ENCODE data around the gene SYNDIG1.
"Not testable (repeated sequence)": the region's sequence is repeated elsewhere in the genome, so short reads cannot be mapped to it uniquely, and the experiment has no call there.

SYNDIG1 gene

DNA sequence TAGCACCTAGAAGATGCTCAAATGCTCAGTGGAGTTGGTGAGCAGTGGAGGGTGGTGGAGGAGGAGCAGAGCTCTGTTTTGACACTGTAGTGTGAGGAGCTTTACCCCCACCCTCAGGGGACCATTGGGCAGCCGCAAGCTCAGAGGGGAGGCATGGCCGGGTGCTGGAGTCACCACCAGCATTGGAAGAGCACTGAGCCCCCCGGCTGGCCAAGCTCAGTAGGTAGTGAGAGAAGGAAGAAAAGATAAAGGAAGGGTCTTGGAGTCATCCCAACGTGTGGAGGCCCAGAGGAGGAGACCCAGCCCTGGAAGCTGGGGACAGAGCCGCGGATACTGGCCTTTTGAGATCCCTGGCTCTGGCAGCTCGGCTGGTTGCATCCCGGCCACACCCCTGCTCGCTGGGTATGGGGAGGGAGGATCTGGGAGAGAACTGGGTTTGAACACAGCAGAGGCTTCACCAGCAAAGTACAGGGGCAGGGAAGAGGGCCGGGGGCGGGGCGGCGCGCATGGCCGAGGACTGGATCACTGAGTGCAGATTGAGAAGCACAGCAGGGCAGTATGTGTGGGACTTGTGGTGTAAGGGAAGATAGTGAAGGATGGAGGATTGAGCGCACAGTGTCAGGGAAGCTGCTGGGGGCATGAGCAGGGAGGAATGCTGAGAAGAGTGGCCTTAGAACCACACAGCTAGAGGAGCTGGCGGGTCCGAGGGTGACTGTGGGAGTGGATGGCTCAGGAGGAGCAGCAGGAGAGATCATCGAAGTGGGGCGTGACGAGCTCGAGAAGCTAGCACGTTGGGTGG is 24.4 kb downstream of the SYNDIG1 start:
- no peak for DNase-seq

DNA sequence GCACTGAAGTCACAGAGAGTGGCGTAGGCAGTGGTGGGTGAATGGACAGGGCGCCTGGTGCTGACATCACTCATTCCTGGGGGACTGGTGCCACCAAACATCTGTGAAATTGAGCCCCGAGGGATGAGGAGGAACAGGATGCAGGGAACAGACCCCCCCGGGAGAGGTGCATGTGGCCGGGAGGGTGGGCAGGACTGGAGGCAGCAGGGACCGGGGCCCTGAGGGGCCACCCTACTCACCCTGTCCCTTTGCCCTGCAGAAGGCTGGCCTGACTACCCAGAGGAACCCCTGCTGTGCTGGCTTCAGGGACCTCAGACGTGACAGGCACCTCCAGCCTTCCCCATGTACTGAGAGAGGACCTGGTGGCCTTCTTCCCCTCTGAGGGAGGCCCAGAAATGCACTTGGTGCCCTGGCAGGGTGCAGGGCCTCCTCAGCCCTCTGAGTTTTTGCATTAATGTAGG is 25.1 kb downstream of the SYNDIG1 start:
- no peak for DNase-seq

DNA sequence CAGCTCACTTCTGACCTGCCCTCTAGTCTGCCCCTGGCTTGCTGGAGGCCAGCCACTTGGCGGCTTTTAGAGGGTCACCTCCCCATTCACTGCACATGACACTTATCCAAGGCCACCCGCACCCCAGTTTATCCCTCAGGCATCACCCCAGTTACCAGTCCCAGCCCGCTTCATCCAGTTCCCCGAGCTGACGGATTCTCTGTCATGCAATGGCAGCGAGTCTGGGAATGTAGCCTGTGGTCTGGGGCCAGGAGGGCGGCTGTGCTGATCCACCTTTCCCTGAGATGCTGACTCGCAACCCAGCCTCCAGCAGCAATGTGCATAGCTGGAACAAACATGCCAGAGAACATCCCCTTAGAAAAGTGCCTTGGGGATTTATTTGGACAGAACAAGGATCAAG is 25.8 kb downstream of the SYNDIG1 start:
- DNase-seq: no peak

DNA sequence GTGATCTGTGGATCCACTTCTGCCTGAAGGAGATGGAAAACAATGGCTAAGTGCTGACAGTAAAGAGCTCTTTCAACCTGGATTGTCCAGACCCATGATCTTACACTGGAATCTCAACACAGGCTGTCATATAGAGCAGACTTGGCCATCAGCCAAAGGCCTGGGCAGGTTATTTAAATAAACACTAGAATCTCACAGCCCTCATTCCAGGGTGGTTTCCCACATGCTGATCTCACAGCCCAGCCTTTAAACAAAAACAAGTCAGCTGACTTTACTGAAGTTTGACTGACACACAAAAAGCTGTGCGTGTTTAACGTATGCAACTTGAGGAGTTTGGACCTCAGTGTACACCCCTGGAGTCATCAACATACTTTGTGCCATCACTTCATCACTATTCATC is 28.4 kb downstream of the SYNDIG1 start:
- DNase-seq: peak; percentile 84 to 86

DNA sequence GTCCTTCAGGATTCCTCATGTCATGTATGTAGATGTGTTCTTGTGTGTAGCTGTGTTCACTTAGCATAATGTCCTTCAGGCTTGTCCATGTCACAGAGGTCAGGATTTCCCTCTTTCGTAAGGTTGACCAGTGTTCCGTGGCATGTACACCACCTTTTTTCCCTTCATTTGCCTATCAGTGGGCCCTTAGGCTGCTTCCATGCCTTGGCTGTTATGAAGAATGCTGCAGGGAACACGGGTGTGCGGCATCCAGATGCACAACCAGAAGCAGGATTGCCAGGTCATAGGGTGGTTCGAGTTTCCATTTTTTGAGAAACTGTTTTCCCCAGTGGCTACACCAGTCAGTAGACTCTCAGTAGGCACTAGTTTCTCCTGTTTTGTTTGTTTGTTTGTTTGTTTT is 29.2 kb downstream of the SYNDIG1 start:
- no peak for DNase-seq

DNA sequence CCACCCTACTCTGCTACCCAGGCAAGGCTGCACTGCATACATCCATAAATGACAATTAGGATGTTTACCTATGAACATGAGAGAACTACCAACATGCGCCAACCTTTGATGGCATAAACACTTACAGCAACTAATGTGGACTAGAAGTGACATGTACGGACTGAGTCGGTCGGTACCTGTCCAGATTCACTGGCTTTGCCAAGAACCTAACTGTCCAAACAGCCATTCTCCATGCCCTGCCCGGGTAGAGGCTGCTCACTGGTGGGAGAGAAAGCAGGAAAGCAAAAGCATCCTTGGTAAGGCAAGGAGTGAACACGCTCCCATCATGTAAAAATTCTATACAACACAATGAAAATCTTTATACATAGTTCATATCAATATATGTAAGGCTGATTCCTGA is 30.0 kb downstream of the SYNDIG1 start:
- no peak for DNase-seq

DNA sequence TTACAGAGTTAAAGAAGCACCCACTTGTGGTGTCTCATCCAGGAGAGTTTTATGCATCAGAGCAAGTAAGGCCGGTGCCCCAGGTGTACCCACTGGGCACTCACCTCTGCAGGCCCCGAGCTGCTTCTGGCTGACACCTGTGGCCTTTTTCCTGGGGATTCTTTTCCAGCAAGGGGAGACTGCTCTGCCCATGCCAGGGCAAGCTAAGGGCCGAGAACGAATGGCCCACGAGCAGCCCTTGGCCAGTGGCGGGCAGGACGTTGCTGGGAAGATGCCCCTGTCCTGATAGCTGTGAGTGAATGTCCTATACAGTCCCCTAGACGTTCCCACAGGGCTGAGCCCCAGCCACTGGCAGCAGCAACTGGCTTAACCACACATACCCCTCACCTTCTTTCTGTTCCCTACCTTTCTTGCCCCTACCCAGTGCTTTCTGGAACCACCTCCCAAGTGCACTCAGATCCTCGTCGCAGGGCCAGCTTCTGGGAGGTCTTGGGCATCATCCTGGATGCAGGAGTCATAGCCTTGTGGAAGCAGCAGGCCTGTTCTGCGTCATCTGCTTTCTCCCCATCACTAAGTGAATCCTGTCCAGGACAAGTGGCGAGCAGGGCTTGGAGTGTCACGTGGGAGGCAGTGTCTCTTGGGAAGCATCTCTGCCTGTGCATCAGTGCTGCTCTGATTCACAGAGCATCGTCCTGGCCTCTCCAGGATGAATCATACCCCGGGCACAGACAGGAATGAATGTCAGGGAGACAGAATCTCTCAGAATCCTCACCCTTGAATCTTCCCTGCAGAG is 32.5 kb downstream of the SYNDIG1 start:
- no peak for DNase-seq

DNA sequence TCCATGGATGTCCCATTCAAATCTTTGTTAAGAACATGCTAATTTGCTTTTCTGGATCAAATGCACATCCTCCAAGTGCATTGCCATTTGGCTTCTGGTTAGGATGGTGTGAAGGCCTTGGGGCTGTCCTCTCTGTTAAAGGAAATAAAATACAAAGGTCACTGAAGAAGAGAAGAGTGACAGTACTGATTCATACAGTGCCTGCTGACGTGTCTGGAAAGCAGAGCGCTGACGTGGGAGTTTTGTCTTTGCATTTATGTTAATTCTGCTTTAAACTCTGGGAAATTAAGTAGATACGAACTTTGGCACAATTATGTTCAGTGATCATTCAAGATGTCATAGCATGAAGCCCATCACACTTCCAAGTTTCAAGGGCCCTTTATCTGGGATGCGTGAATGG is 33.2 kb downstream of the SYNDIG1 start:
- DNase-seq: no peak

DNA sequence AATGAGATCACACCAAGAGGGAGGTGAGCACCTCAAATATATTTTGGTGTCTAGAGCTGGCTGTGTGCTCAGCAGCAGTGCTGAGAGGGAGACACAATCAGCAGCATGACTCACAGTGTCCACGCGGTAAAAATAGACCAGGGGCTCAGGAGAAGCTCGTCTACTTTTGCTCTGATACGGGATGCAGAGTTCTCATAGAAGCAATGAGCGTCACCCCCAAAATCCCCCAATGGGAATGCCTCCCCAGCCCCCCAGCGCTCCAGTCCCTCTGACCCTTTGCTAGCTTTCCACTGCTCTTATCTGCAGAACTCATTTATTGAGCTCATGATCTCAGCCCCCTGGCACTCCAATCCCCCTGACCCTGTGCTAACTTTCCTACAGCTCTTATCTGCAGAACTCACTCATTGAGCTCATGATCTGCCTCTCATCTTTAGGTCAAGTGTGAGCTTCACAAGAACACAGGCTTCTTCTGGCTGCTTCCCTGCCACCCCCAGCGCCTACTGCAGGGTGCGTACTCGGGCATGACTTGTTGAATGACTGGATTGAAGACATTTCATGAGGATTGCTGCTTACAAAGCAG is 34.0 kb downstream of the SYNDIG1 start:
- no peak for DNase-seq

DNA sequence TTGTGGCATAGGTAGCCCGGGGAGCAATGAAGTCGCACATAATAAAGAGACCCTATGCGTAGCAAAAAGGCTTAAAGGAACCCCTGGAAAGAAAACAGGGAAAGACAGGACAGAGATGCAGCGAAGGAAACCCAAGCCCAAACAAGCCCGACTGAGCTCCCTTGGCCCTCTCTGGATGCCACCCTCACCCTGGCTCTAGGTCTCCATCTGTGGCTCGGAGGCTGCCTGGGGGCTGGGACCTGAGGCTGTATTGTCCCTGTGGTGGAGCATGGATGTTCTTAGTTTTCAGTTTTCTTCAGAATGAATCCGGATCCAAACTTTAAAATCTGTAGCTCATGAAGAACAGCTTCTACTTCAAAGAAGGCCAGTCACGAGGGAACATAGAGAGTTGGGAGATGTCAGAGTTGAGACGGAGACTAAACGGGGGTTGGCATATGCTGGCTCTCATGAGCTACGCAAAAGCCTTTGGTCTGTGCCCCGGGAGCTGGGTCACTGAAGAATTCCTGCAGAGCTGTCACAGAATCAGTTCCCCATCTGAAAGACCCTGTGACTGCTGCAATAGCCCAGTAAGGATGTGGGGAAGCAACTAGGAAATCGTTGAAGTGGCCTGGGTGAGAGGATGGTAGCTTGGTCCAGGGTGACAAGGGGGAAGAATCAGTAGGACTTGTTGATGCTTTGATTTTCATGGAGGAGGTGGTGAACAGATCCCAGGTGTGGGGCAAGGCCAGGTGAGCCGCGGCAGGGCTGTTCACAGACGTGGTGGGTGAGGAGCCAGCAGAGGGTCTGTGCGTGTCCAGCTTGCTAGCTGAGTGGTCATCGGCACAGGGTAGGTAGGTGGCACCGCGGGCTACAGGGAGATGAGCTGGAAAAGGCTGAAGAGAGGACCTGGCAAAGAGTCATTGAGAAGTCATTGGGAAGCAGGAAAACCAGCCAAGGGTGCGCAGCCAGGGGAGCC is 35.2 kb downstream of the SYNDIG1 start:
- DNase-seq: no peak

DNA sequence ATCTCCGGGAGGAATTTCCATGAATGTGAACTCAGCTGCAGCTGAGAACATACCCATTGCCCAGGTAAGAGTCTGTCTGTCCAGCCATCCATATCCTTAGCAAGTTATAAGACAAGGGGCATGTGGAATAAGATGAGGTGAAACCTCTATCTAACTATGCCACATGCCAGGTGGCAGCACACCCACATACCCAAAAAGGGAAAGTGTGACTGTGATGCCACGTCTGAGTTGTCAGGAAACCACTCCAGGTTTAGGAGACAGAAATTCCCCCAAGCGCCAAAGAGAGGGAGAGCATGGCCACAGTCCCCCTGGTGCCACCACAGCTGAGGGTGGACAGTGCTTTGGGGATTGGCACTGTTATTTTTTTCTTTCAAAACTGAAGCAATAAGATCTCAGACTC is 36.7 kb downstream of the SYNDIG1 start:
- no peak for DNase-seq

DNA sequence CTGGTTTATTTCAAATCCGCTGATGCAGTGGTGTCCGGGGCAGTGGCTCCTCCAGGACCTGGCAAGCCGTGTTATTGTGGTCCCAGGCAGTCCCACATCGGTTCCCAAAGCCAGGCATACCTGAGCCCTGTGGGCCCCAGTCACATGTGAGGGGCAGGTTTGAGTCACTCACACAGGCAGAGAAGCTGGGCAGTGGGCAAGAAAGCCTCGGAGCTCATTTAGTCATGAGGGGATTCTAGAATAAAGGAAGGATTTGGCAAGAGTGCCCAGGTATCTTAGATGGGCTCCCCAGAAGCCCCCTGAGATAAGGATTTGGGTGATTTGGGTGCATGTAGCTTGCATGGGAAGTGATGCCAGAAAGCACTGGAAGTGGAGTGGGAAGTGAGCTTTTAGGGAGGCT is 37.3 kb downstream of the SYNDIG1 start:
- DNase-seq: no peak

DNA sequence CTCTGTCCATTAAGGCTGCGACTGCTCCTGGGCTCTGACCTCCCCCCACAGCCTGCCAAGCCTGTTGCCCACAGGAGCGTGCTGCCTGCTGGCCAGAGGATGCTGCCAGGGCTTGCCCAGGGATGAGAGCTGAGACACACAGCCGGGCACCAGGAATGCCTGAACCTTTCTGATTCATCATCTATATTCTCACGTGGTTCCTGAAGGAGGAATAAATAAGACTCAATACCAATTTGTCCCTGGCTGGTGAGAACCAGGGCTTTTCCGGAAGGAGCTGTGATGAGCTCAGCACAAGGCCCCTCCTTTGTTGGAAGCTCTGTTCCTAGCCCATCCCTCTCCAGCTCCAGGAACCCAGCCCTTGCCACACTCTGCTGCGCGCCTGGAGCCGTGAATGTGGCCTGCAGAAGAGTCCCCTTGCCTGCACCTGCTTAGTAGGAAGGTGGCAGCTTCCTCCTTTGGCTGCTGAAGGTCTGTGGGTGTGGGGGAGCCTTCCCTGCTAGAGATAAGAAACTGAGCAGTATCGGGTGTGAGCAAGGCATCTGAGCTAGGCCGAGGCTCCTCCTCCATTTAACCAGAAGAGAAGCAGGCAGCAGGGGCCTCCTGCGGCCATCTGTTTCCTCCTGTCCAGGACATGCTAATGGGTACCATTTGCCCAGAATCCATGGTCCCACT is 37.9 kb downstream of the SYNDIG1 start:
- DNase-seq: no peak

DNA sequence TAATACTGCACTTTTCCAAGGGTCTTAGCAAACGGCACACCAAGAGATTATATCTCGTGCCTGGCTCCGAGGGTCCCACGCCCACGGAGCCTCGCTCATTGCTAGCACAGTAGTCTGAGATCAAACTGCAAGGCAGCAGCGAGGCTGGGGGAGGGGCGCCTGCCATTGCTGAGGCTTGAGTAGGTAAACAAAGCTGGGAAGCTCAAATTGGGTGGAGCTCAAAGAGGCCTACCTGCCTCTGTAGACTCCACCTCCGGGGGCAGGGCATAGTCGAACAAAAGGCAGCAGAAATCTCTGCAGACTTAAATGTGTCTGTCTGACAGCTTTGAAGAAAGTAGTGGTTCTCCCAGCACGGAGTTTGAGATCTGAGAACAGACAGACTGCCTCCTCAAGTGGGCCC is 43.0 kb downstream of the SYNDIG1 start:
- DNase-seq: not testable (repeated sequence)

DNA sequence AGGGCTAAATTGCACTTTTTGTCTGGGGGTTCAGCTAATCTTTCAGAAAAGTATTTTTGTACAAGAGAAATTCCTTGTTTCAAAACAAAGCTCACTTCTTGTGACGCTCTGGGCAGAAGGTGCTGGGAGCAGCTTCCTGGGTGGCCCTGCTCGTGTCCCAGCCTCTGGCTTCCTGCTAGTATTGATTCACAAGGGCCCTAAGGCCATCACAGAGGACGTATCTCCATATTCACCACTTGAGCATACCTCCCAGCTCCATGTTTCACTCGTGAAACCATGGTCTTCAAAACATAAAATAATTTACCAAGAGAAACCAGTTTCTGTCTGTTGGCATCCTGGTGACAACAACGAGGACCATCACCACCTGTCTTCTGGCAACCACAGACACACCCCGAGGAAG is 49.1 kb downstream of the SYNDIG1 start:
- no peak for DNase-seq

DNA sequence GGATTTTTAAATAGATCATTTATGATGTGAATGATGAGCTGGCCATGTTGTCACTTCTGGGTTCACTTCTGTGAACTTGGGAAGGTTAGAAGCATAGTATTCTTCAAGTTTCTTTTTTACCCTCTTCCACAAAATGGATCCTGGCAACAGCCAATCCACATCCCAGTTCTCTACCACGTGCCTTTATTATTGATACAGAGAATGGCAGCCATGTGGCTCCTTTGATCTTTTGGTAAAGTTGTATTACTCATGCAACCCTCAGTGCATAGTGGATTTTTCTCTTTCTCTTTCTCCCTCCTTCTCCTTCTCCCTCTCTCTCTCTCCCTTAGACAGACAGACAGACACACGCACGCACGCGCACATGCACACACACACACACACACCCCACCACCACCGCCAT is 50.0 kb downstream of the SYNDIG1 start:
- DNase-seq: no peak

DNA sequence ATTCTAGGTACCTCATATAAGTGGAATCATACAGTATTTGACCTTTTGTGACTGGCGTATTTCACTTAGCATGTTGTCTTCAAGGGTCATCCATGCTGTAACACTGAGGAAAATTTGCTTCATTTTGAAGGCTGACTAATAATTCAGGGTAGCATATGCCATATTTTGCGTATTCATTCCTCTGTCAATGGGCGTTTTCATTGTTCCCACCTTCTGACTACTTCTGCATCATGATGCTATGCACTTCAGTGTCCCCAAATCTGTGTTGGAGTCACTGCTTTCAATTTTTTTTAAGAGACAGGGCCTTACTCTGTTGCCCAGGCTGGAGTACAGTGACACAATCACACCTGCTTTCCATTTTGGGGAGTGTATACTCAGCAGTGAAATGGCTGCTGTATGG is 51.6 kb downstream of the SYNDIG1 start:
- DNase-seq: no peak

DNA sequence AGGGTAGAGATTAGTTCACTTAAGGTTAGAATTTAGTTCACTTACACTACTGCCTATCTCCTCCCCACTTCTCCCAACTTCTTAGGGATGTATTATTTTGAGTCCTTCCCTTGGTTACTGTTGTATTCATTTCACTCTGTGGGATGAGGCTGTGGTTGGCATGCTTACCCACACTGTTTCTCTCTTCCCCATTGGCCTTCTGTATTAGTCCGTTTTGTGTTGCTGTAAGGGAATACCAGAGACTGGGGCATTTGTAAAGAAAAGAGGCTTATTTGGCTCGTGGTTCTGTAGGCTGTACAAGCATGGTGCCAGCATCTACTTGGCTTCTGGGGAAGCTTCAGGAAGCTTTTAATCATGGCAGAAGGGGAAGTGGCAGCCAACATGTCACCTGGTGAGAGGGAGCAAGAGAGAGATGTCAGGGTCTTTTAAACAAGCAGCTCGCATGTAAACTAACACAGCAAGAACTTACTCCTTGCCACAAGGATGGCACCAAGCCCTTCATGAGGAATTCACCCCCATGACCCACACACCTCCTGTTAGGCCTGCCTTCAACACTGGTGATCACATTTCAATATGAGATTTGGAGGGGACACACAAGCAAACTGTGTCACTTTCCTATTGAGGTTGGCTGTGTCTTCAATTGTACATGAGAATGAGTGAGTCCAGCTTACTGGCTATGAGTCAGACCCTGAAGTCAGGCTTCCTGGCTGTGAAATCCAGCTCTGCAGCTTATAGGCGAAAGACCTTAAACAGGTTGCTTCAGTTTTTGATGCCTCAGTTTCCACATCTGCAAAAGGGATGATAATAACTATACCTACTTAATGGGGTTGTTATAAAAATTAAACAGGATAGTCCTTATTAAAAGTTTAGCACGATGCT is 53.3 kb downstream of the SYNDIG1 start:
- no peak for DNase-seq

DNA sequence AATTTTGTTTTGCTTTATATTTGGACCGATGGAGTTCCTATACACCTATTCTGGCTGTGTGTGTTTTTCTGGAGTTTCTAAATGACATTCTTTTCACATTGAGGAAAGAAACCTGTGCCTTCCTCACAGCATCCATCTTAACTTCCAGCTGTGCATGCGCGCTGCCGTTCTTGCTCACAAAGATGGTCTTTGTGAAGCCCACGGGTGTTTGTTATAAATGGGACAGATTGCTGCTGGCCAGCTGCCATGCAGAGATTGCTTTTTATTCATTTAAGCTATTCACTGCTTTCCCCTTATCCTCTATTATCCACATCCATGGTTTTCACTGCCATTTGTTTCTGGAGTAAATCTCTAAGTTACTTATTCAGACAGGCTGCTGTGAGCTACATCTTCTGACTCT is 54.2 kb downstream of the SYNDIG1 start:
- no peak for DNase-seq

DNA sequence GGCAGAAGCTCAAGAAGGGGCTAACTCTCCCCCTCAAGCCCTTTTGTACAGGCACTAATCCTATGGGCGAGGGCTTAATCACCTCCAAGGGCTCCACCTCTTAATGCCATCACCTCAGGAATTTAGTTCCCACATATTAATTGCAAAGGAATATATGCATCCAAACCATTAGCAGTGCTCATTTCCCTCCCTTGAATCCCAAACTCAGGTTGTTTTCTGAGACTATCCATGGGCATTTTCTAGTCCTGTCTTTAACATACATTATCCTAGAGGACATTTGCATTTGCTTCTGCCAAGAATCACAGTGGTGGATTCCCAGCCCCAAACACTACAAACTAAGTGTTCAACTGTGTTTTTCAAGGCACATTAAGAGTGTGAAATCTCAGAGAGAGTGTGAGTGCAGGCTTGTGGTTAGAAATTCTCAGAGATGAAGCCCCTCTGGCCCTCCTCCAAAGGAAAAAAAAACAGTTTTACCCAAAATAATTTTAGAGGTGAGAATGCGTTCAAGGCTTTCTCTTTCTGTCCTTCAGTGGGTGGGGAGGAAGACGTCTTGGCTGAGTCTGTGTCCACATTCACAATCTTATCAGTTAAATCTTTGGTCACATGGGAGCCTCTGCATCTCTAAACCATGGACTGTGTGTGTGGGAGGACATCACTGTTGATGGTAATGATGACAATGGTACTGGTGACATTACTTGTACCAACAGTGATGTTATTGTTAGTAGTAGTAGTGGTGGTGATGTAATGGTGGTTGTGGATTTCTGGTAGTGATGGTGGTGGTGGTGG is 59.3 kb downstream of the SYNDIG1 start:
- DNase-seq: no peak

All from SHP77 (cell line).